ENCODE results near the gene ZNF681. TPM values are rescaled to one million over a fixed set of nuclear protein-coding genes. Genes with fewer than 3 reads are reported as not detected.
A peak's percentile ranks its signal among the peaks of the same experiment; 100 is the strongest.
"Not testable (repeated sequence)": the region's sequence is repeated elsewhere in the genome, so short reads cannot be mapped to it uniquely, and the experiment has no call there.

Gene ZNF681
- total and polyA plus RNA-seq, 9 of the 15 experiments (the other 6 are each of a cell fraction or from before 2014, with no cell fraction given): 2.8 to 8.6 (median 4.1) TPM

- WGBS (ENCODE audit: insufficient coverage, low coverage, missing lambda C conversion rate): 34% methylated on average over 2 of the region's 2 CpGs
- DNase-seq (ENCODE audit: extremely low read depth in 1 of 4, low spot score in 3 of 4); H3K27ac ChIP-seq (ENCODE audit: extremely low read depth, low read depth, low read length); POLR2A ChIA-PET; H3K27me3 ChIP-seq (ENCODE audit: control insufficient read depth in 2 of 2, insufficient read depth in 2 of 2, low read length in 2 of 2); H3K9me3 ChIP-seq (replicated peaks; ENCODE audit: control insufficient read depth, insufficient read depth, low read depth, low read length); CTCF ChIA-PET (ENCODE audit: low intra/inter-chr PET ratio); FAIRE-seq; H3K4me3 ChIP-seq; H3K4me2 ChIP-seq (ENCODE audit: insufficient read depth, low read length); H3K9ac ChIP-seq (ENCODE audit: insufficient read depth in 1 of 2, low read depth in 2 of 2, low read length in 2 of 2); H4K20me1 ChIP-seq (replicated peaks; ENCODE audit: control insufficient read depth, insufficient read depth, low read length); ATAC-seq; H2AFZ ChIP-seq (ENCODE audit: low read depth, low read length); H3K9me1 ChIP-seq (ENCODE audit: control insufficient read depth, insufficient read depth, low read length); intact Hi-C loops (cut with micrococcal nuclease); BruUV-seq (replicated peaks); in situ Hi-C loops (cut with MboI): not testable (repeated sequence)
- Histone ChIP-seq H3K4me1 (replicated peaks in 1 of 2; ENCODE audit: control insufficient read depth in 2 of 2, insufficient read depth in 2 of 2, low read length in 2 of 2) (peaks cover 0 to 12% of the 10 kb centered on the region in 2 experiments; a peak in 4 of 5 replicates), H3K36me3 (ENCODE audit: control insufficient read depth, insufficient read depth, low read length) (peaks cover 10% of the 10 kb centered on the region; the same call in 2 of the 3 replicates), H3K79me2 (ENCODE audit: control insufficient read depth, insufficient read depth, low read length) (peaks cover 49% of the 10 kb centered on the region)
Measured at GRCh38 chr19:23760326-23760725, 1.6 kb upstream of the ZNF681 start.

GRCh38 chr19:23743633-23744232 is 15.0 kb downstream of the ZNF681 start:
- H3K4me1 ChIP-seq (replicated peaks in 1 of 2; ENCODE audit: control insufficient read depth in 2 of 2, insufficient read depth in 2 of 2, low read length in 2 of 2); H3K4me3 ChIP-seq; H3K79me2 ChIP-seq (ENCODE audit: control insufficient read depth, insufficient read depth, low read length); ATAC-seq; H3K9me1 ChIP-seq (ENCODE audit: control insufficient read depth, insufficient read depth, low read length); H3K27ac ChIP-seq (ENCODE audit: extremely low read depth, low read depth, low read length); CTCF ChIA-PET (ENCODE audit: low intra/inter-chr PET ratio); H3K27me3 ChIP-seq (ENCODE audit: control insufficient read depth in 2 of 2, insufficient read depth in 2 of 2, low read length in 2 of 2); H3K9ac ChIP-seq (ENCODE audit: insufficient read depth in 1 of 2, low read depth in 2 of 2, low read length in 2 of 2); BruUV-seq (replicated peaks); in situ Hi-C loops (cut with MboI); H4K20me1 ChIP-seq (replicated peaks; ENCODE audit: control insufficient read depth, insufficient read depth, low read length); DNase-seq (ENCODE audit: extremely low read depth in 1 of 4, low spot score in 3 of 4); H2AFZ ChIP-seq (ENCODE audit: low read depth, low read length); POLR2A ChIA-PET; FAIRE-seq; H3K4me2 ChIP-seq (ENCODE audit: insufficient read depth, low read length); intact Hi-C loops (cut with micrococcal nuclease): not testable (repeated sequence)
- Histone ChIP-seq H3K36me3 (ENCODE audit: control insufficient read depth, insufficient read depth, low read length) (peaks cover 19% of the 10 kb centered on the region), H3K9me3 (replicated peaks; ENCODE audit: control insufficient read depth, insufficient read depth, low read depth, low read length) (peaks cover 11% of the 10 kb centered on the region)
- peak; percentile 89 for TF ChIP-seq ZNF274 (IDR thresholded peaks at IDR 0.05; ENCODE audit: borderline replicate concordance, low read depth, low read length)
- no CpG with 5 or more reads among the region's 1 CpG for WGBS (ENCODE audit: insufficient coverage, low coverage, missing lambda C conversion rate)

- in situ Hi-C loops (cut with MboI); CTCF ChIA-PET (ENCODE audit: low intra/inter-chr PET ratio); H3K36me3 ChIP-seq (ENCODE audit: control insufficient read depth, insufficient read depth, low read length); FAIRE-seq; H3K27me3 ChIP-seq (ENCODE audit: control insufficient read depth in 2 of 2, insufficient read depth in 2 of 2, low read length in 2 of 2); H3K4me3 ChIP-seq; DNase-seq (ENCODE audit: extremely low read depth in 1 of 4, low spot score in 3 of 4); POLR2A ChIA-PET; H3K27ac ChIP-seq (ENCODE audit: extremely low read depth, low read depth, low read length); H3K79me2 ChIP-seq (ENCODE audit: control insufficient read depth, insufficient read depth, low read length); H3K4me2 ChIP-seq (ENCODE audit: insufficient read depth, low read length); ATAC-seq; H3K9ac ChIP-seq (ENCODE audit: insufficient read depth in 1 of 2, low read depth in 2 of 2, low read length in 2 of 2); H3K9me3 ChIP-seq (replicated peaks; ENCODE audit: control insufficient read depth, insufficient read depth, low read depth, low read length); BruUV-seq (replicated peaks); H3K9me1 ChIP-seq (ENCODE audit: control insufficient read depth, insufficient read depth, low read length); H2AFZ ChIP-seq (ENCODE audit: low read depth, low read length); H3K4me1 ChIP-seq (replicated peaks in 1 of 2; ENCODE audit: control insufficient read depth in 2 of 2, insufficient read depth in 2 of 2, low read length in 2 of 2); intact Hi-C loops (cut with micrococcal nuclease); H4K20me1 ChIP-seq (replicated peaks; ENCODE audit: control insufficient read depth, insufficient read depth, low read length): not testable (repeated sequence)
- 13% methylated on average over 5 of the region's 6 CpGs for WGBS (ENCODE audit: insufficient coverage, low coverage, missing lambda C conversion rate)
Measured at GRCh38 chr19:23730729-23731465, 27.8 kb downstream of the ZNF681 start.
